ENCODE data around the gene MANEA. TPM values are rescaled to one million over a fixed set of nuclear protein-coding genes. Genes with fewer than 3 reads are reported as not detected.
"Not testable (repeated sequence)": the region's sequence is repeated elsewhere in the genome, so short reads cannot be mapped to it uniquely, and the experiment has no call there.

MANEA gene
- total and polyA plus RNA-seq, 2 of the 8 experiments (the other 6 are each of a cell fraction or from before 2014, with no cell fraction given) = 2.8 to 10.4 TPM

- H3K4me2 ChIP-seq (ENCODE audit: insufficient read depth in 1 of 2, low read depth in 2 of 2, low read length in 2 of 2); H4K20me1 ChIP-seq (replicated peaks in 1 of 2; ENCODE audit: control insufficient read depth in 1 of 2, insufficient read depth in 2 of 2, low read length in 2 of 2); H3K18ac ChIP-seq (ENCODE audit: extremely low read depth, low read length); H3K56ac ChIP-seq (replicated peaks; ENCODE audit: insufficient read length, low read depth, low read length); H3K27ac ChIP-seq (ENCODE audit: low read depth, low read length); H3K23ac ChIP-seq (ENCODE audit: insufficient read length); FAIRE-seq; H2BK5ac ChIP-seq (ENCODE audit: low read depth, low read length); H2BK120ac ChIP-seq (replicated peaks; ENCODE audit: low read depth, low read length); H3K4me1 ChIP-seq (replicated peaks in 1 of 4; ENCODE audit: control insufficient read depth in 3 of 4, insufficient read depth in 4 of 4, low read length in 3 of 4); H4K5ac ChIP-seq (ENCODE audit: insufficient read length, low read depth, low read length); H4K91ac ChIP-seq (replicated peaks; ENCODE audit: insufficient read length, low read length); H3K36me3 ChIP-seq (ENCODE audit: control insufficient read depth in 2 of 4, insufficient read depth in 4 of 4, low read length in 3 of 4); H4K8ac ChIP-seq (ENCODE audit: extremely low read depth, insufficient read depth, low read length); H3K23me2 ChIP-seq (ENCODE audit: low read depth, low read length); H2BK20ac ChIP-seq (ENCODE audit: low read length); H2AFZ ChIP-seq (ENCODE audit: low read length); CTCF ChIA-PET (ENCODE audit: partially characterized antibody); H3K4me3 ChIP-seq (ENCODE audit: extremely low read depth in 1 of 4, insufficient read depth in 2 of 4, low read depth in 3 of 4, low read length in 4 of 4); H3K4ac ChIP-seq (replicated peaks; ENCODE audit: insufficient read length, low read depth, low read length); H3K14ac ChIP-seq (ENCODE audit: insufficient read length); H3K27me3 ChIP-seq (replicated peaks in 1 of 4; ENCODE audit: control insufficient read depth in 3 of 4, extremely low read depth in 1 of 4, insufficient read depth in 3 of 4, low read length in 3 of 4); H2AK5ac ChIP-seq (ENCODE audit: low read depth, low read length); POLR2A ChIA-PET (ENCODE audit: partially characterized antibody); H3K79me1 ChIP-seq (ENCODE audit: low read depth, low read length); H2BK15ac ChIP-seq (ENCODE audit: low read length); H2BK12ac ChIP-seq (ENCODE audit: low read depth, low read length); H3K9ac ChIP-seq (replicated peaks in 1 of 4; ENCODE audit: extremely low read depth in 1 of 4, low read depth in 3 of 4, low read length in 3 of 4); DNase-seq (ENCODE audit: low read depth in 1 of 2, low spot score in 2 of 2): not testable (repeated sequence)
- Histone ChIP-seq H3K9me3 (ENCODE audit: insufficient read depth in 2 of 2, low read depth in 1 of 2, low read length in 1 of 2) (peaks cover 4 to 10% of the 10 kb centered on the region in 2 experiments; a peak in 3 of 4 replicates), H3K79me2 (ENCODE audit: control insufficient read depth in 1 of 2, insufficient read depth in 2 of 2, low read length in 2 of 2) (peaks cover 0 to 17% of the 10 kb centered on the region in 2 experiments; a peak in 2 of 4 replicates)
- 93% methylated on average over 9 of the region's 9 CpGs; no CpG with 5 or more reads in 1 of the 2 experiments for WGBS, 2 experiments (ENCODE audit: extremely low coverage in 1 of 2, insufficient coverage in 1 of 2, insufficient read length in 1 of 2, insufficient replicate concordance in 2 of 2, low coverage in 1 of 2, low lambda C conversion rate in 2 of 2, missing lambda C conversion rate in 1 of 2)
- TF ChIP-seq EP300 (IDR thresholded peaks at IDR 0.05; ENCODE audit: borderline replicate concordance in 1 of 2, low read depth in 2 of 2, low read length in 2 of 2) = peak in 1 of 2 experiments; percentile 87; a peak in 1 of 3 replicates
These were observed 6.9 kb downstream of the MANEA start for GRCh38 chr6:95584226-95584625.
